Measurements from ENCODE around the gene NSD1.
"Not testable (repeated sequence)": the region's sequence is repeated elsewhere in the genome, so short reads cannot be mapped to it uniquely, and the experiment has no call there.

The NSD1 gene

DNA sequence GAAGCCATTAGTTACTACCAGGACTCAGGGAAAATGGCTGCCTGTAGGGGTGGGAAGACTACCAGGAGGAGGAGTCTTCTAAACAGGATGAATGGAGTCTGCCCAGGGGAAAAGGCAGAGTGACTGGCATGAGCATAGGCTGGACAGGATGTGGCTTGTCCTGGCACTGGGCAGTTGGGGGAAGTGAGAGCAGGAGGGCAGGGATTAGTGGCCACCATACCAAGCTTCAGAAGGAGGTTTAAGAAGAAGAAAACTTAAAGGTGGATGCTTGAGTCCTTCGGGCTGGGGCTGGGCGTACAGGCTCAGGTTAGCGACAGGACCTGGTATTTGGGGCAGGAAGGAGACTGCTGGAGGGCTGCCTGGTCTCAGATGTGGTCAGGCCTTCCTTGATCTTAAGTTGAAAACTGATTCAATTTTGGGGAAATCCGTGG lies 5.0 kb upstream of the NSD1 start:
- DNase-seq = no peak

DNA sequence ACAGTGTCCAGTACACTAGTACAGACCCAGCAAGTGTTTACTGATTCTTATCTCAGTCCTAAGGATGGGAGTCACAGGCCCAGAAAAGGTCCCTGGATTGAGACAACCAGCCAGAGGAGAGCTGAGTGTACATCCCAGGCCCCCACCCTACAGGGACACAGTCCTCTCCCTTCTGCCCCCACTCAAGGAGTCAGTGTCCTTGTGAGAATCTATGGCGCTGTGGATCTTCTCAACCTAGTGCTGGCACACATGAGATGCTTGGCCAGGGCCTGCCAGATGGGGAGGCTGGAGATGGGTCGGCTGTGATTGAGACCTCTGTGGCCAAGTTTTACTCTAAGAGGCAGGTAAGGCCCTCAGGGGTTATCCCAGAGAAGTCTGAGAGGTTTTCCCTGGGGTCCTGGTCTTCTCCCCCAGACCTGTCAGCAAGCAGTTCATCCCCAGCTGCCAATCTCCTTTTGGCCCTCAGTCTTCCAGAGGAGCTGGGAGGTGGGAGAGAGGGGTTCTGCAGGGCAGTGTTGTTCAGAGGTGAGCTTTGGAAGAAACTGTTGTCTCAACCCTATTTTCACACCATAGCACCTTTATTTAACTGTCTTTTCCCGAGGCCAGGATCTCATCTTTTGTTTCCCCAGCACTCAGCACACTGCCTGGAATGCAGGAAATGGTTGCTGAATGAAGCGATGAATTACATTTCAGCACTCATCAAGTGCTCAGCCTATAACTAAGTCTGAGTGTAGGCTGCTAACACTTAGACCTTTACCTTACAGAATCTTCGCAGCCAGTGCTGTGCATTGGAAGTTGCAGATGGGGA lies 3.2 kb upstream of the NSD1 start:
- DNase-seq = no peak

DNA sequence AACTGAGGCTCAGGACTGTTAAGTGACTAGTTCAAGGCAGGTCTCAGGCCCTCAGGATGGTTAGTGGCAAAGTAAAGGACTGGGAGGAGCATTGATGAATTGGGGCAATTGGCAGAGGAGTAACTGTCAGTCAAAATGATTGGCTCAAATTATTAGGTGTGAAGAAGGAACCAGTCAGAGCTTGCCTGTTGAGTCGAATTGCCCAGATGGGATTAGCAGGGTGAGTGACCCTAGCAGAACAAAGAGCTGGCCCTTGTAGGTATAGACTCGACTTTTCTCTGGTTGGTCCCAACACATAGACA lies 2.6 kb upstream of the NSD1 start:
- DNase-seq = no peak

DNA sequence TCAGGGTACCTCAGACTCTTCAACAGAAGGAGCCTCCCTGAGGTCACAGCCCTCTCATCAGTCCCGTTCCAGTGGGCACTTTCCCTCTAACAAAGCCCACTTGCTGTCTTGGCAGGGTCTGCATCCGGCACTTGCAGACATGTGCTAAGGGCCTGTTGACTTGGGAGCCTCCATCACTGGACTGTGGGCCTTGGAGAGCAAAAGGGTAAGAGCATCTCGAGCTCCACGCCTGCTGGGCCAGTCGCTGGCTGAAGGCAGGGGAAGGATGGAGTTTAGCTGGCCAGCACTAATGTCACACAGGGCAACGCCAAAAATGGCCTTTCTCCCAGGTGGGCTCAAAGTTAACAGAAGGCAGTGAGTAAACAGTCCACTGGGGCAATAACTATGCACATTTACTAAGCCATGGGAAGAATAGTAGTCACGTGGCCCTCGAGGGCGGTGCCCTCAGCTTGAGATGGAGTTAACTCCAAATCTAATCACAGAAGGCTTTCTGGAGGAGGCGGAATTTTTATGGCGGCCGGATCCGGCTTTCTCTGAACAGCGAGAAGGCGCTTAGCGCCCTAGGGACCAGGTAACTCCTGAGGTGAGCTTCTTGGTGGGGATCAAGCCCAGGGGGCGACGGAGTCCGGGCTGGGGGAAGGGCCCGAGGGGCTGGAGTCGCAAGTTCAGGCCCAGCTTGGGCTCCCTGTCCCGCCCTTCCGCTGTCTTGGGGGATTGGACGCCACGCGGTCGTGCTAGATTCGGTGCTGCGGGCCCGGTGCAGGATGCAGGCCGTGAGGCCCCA lies 2.0 kb upstream of the NSD1 start:
- DNase-seq = no peak

DNA sequence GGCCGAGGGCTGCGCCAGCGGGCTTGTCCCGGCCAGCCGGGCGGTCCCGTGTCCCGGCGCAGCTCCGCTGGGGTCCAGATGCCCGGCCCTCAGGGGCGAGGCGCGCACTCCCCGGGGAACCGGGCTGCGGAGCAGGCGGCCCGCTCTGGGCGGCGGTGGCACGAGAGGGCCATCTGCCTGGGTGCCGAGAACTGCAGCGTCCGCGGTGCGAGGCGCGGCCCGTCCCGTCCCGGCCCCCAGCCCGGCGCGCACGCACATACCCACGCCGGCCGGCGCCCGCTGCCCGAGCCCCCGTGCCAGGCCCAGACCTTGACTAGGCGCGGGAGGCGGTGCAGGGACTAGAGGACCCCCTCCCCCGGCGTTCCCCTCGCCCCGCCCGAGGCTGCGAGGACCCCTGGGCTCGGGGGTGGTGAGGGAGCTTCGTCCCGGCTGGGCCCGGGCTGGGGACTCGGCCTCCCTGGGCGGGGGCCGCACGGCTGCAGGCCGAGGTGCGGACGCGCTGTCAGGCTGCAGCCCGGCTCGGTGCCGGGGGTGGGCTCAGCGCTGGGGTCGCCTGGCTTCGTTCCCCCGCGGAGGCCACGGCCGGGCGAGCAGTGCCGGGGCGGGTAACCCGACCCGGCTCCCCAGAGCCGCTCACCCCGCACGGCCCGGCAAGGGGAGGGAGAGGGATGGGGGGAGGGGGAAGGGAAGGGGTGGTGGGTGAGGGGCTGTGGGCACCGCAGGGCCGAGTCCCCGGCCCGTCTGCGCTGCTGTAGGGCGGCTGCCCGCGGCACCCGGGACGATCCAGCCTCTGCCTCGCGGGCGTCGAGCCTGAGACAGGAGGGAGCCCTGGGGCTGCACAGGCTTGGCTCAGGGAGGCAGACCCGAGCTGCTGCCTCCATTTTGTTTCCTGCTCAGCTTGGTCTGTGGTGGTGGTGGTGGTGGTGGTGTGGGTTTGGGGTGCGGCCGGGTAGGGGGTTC lies 1.2 kb upstream of the NSD1 start:
- DNase-seq = no peak

DNA sequence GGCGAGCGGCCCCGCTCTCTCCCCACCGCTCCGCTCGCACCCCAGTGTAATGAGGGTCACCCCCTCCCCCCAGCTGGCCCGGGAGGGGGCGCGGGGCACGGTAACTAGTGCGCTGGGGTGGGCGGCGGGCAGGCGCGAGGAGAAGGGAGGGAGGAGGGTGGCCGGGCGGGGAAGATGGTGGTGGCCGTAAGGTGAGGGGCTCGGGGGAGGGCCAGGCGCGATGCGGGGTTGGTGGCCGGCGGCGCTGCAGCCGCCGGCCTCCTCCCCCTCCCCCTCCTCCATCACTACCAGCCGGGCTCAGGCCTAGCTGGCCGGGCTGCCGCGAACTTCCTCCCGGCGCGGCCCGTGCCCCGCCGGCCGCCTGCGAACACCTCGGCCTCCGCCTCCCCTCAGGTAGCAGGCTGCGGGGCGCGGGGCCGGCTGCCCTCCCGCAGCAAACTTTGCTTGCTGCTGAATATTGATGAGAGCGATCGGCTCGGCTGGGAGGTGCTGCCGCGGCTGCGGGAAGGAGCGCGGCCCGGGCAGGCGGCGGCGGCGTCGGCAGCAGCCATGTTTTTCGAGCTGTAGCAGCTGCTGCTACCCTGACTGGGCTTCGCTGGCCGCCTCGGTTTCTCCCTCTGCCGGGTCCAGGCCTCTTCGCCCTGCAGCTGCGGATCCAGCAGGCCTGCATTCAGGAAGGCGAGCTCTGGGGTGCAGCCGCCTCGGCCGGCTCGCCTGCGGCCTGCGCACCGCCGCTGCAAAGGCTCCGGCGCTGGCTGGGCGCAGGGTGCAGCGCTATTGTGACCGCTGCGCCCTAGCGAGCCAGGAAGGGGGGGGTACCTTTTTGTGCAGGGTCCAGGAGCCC lies 502 bp downstream of the NSD1 start:
- DNase-seq = peak in 1 of 2 donors; percentile 71

DNA sequence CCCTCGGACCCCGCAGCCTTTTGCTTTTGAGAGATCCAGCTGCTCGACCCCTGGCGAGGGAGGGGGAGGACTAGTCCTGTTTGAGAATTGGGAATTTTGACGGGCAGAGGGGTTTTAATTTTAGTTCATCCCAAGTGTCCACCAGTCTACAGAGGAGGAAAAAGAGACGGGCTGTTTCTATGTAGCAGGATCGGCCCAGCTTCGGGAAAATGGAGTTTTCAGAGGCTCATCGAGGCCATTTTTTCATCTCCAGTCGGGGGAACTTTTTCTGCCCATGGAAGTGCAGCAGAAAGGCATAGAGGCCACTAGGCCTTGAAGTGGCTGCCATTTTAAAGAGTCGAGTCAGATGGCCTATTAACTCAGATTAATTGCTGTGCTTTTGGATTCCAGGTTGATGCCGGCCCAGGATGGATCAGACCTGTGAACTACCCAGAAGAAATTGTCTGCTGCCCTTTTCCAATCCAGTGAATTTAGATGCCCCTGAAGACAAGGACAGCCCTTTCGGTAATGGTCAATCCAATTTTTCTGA lies 1.2 kb downstream of the NSD1 start:
- DNase-seq = no peak

DNA sequence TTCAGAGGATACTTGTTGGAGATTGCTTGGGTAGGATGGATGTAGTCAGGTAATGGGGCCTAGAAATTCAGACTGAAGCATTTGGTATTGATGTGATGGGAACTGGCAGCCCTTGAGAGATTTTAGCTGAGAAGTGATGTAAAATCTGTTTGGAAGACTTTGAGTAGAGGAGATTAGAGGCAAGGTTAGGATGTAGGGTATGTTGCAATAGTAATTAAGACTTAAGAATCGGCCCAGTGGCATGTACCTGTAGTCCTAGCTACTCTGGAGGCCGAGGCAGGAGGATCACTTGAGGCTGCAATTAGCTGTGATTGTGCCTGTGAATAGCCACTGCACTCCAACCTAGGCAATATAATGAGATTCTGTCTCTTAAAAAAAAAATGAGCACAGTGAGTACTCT lies 6.7 kb downstream of the NSD1 start:
- DNase-seq = no peak

DNA sequence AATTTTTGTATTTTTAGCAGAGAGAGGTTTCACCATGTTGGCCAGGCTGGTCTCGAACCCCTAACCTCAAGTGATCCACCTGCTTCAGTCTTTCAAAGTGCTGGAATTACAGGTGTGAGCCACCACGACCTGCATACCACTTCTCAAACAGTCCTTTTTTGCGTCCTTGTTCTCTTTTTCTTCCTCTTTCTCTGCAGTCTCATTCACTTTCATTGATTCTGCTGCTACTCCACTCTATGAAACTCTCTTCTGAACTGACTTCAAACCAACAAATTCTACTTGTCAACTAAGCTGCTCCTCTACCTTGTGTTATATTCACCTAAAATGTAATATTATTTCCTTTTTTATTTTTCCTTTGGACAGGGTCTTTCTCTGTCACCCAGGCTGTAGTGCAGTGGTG lies 7.9 kb downstream of the NSD1 start:
- no peak for DNase-seq

DNA sequence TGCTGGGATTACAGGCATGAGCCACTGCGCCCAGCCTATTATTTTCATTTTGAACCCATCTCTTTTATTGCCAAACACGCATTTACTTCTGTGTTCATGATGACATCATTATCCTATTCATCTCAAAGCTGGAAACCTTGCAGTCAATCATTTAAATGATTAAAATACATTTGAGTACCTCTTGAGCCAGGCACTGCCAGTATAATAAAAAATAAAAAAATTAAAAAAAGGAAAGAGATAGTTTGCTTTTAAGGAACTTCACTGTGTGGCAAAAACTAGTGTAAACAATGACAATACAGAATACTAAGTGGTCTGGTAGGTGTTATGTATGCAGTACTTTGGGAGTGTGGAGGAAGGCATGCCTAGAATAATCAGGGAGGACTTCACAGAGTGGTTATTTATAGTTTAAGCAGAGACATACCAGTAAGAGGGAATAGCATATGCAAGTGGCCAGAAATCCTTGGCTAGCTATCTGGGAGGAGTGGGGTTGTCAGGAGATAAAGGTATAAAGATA lies 8.6 kb downstream of the NSD1 start:
- DNase-seq = no peak

DNA sequence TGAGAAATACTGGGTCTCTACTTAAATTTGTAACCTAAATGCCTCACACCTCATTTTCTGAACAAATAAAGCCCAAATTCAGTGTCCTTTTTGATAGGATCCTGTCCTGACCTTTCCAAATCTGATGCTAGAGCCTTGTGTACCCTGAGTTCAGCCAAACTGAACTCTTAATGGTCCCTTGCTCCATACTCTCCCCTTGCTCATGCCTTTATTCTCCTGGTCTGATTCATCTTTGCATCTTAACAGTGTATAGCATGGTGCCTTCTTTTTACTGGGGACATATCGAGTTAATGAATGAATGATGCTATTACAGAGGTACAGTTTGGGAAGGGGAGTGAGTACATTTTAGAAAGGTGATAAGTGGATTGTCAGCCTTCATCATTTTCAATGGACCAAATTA lies 9.2 kb downstream of the NSD1 start:
- DNase-seq = no peak

DNA sequence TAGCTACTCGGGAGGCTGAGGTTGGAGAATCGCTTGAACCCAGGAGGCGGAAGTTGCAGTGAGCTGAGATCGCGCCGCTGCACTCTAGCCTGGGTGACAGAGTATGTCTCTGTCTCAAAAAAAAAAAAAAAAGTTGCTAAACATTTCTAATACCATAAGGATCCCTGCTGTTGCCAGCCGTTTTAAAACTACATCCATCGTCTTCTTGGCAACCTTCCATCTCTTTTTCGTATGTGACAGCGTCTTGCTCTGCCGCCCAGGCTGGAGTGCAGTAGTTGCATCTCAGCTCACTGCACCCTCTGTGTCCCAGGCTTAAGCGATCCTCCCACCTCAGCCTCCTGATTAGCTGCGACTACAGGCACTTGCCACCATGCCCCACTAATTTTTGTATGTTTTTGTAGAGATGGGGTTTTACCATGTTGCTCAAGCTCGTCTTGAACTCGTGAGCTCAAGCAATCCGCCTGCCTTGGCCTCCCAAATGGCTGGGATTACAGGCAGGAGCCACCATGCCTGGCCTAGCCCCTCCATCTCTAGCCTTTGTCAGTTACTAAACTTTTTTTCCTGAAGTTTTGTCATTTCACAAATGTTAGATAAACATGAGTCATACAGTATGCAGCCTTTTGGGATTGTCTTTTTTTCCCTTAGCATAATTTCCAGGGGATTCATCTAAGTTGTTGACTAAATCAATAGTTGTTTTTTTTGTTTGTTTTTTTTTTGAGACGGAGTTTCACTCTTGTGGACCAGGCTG lies 13.5 kb downstream of the NSD1 start:
- DNase-seq = no peak

DNA sequence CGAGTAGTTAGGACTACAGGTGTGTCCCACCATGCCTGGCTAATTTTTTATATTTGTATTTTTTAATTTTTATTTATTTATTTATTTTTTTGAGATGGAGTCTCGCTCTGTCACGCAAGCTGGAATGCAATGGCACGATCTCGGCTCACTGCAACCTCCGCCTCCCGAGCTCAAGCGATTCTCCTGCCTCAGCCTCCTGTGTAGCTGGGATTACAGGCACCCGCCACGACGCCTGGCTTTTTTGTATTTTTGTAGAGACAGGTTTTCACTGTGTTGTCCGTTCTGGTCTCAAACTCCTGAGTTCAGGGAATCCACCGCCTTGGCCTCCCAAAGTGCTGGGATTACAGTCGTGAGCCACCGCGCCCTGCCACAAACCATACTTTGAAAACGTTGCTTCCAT lies 16.5 kb downstream of the NSD1 start:
- not testable (repeated sequence) for DNase-seq

DNA sequence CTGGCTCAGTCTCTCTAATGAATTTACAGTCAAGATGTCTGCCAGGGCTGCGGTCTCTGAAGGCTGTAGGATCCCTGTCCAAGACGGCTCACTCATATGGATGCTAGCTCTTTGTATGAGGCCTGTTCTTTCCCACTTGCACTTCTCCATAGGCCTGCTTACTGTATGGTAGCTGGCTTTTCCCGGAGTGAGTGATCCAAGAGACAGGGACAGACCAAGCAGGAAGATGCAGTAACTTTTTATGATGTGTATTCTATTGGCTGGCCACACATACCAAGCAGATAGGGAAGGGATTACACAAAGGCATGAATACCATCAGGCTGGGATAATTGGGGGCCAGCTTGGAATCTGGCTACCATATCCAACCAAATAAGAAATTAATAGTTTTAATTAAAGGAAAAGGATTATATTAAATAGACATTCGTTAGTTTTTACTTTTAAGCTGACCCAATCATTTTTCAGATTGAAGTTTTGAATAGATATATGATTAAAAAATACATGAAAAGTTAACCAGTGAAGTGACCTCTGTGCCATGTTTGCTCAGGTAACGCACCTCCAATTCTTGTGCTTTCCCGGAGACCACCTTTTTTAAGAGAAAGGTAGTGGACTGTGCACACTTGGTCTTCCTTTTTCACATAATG lies 20.6 kb downstream of the NSD1 start:
- no peak for DNase-seq

DNA sequence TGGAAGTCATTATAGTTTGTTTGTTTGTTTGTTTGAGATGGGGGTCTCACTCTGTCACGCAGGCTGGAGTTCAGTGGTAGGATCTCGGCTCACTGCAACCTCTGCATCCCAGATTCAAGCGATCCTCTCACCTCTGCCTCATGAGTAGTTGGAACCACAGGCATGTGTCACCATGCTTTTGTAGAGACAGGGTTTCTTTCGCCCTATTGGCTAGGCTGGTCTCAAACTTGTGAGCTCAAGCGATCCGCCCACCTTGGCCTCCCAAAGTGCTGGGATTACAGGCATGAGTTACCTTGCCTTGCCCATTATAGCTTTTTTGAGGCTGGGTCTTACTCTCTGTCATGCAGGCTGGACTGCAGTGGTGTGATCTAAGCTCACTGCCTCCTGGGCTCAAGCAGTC lies 28.8 kb downstream of the NSD1 start:
- DNase-seq = no peak

DNA sequence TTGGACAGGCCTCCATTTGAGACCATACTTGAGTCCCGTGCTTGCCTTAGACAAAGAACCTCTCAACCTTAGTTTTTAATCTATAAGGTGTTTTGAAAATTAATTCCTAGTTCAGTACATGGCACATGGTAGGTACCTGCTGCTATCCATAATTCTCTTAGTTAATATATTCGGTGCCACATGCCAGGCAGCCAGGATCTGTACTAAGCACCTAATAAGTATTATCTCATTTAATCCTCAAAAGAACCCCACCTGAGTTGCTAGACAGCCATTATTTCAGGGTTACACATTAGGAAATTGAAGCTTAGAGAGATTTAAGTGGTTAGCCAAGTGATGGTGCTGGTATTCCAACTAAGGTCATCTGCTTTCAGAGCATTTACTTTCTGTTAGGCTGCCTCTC lies 29.9 kb downstream of the NSD1 start:
- no peak for DNase-seq

DNA sequence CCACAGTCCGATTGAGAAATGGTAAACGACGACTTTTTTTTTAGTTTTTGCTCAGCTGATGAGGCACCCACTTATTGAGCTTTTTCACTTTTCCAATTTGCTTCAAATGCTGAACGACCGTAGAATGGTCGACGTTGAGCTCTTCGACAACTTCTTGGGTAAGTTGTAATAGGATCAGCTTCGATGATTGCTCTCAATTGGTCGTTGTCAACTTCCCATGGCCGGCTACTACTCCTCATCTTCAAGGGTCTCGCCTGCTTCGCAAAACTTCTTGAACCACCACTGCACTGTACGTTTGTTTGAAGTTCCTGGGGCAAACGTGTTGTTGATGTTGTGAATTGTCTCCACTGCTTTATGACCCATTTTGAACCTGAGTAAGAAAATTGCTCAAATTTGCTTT lies 35.7 kb downstream of the NSD1 start:
- no peak for DNase-seq

DNA sequence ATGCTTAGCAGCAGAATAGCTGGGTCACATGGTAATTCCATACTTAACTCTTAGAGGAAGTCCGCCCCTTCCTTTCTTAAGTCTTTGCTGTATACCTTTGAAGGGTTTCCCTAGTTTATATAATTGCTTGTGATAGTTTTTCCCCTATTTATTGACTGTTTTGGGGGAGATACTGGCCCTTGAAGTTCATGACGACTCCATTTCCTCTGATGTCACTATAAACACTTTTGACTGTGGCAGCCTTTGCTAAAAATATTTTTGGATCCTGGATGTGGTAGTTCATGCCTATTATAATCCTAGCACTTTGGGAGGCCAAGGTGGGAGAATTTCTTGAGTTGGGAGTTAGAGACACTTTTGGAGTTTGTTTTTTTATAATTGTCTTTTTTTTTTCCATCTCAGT lies 38.4 kb downstream of the NSD1 start:
- DNase-seq = no peak

DNA sequence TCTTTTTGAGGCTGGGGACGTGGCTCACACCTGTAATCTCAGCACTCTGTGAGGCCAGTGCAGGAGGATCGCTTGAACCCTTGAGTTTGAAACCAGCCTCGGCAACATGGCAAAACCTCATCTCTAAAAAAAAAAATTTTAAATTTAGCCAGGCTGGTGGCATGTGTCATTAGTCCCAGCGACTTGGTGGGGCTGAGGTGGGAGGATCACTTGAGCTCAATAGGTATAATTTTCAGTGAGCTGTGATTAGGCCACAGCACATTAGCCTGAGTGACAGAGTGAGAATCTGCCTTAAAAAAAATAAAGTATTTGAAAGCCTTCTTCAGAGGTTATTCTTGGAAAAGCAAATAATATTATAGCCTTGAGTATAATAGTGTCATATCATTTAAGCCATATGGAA lies 41.8 kb downstream of the NSD1 start:
- no peak for DNase-seq

DNA sequence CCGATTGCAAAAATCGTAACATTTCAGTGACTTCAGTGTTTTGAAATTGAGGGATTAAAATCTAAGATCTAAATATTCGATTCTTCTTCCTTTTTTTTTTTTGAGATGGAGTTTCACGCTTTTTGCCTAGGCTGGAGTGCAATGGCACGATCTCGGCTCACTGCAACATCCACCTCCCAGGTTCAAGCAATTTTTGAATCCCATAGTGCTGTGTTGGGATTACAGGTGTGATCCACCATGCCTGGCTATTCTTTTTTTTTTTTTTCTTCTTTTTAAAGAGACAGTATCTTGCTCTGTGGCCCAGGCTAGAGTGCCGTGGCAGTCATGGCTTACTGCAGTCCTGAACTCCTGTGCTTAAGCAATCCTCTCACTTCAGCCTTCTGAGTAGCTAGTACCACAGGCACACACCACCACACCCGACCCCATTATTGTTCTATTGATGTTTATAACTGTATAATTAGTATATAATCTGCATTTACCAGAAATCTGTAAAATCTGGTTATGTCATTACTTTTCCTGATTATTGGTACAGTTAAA lies 42.7 kb downstream of the NSD1 start:
- no peak for DNase-seq
